A673 (cell line): Measurements from ENCODE around the gene PRG2. TPM values are rescaled to one million over a fixed set of nuclear protein-coding genes. Genes with fewer than 3 reads are reported as not detected.

ENCODE experiments used
- BruUV-seq: library from RNA; stranded (reverse); fragments of 400-500 nt; replicated peaks from 2 replicates; lab custom pipeline; 2021; lab: Mats Ljungman, UMichigan
- CTCF ChIA-PET: fragments of 300-600 bp; sonication (Branson Sonifier 250); formaldehyde crosslinking; loops from one replicate; lab custom pipeline; 2022; ENCODE audit warnings: antibody characterized with exemption; lab: Charles Lee
- POLR2A ChIA-PET: fragments of 300-600 bp; sonication (Branson Sonifier 250); formaldehyde crosslinking; loops from one replicate; lab custom pipeline; 2022; ENCODE audit warnings: antibody characterized with exemption; ENCODE audit not compliant: low non-redundant PET; lab: Charles Lee
- DNase-seq: peaks from one replicate; pipeline ENCODE4 v3.0.0-alpha.2; 2015; ENCODE audit warnings: low spot score
- H3K27ac ChIP-seq: fragments of 200-600 bp; sonication (generic); 2 replicates; pipeline ENCODE4 v1.5.1; 2016; ENCODE audit warnings: mixed run types, low read depth, mild to moderate bottlenecking, mixed read lengths, antibody characterized with exemption, low read length; ENCODE audit not compliant: poor library complexity, severe bottlenecking
- H3K27me3 ChIP-seq: fragments of 200-600 bp; sonication (generic); replicated peaks from 2 replicates; pipeline ENCODE4 v1.6.1; 2017; ENCODE audit warnings: mixed run types, low read depth, mild to moderate bottlenecking, mixed read lengths, antibody characterized with exemption, low read length; ENCODE audit not compliant: insufficient read depth, poor library complexity
- H3K36me3 ChIP-seq: fragments of 200-600 bp; sonication (generic); 2 replicates; pipeline ENCODE4 v1.6.1; 2016; ENCODE audit warnings: mixed run types, mild to moderate bottlenecking, mixed read lengths, antibody characterized with exemption, low read length; ENCODE audit not compliant: insufficient read depth, poor library complexity, severe bottlenecking
- H3K4me1 ChIP-seq: fragments of 200-600 bp; sonication (generic); 2 replicates; pipeline ENCODE4 v1.6.1; 2017; ENCODE audit warnings: mixed run types, mild to moderate bottlenecking, mixed read lengths, antibody characterized with exemption, low read length; ENCODE audit not compliant: insufficient read depth, poor library complexity, severe bottlenecking
- H3K4me3 ChIP-seq: fragments of 200-600 bp; sonication (generic); 2 replicates; pipeline ENCODE4 v1.5.1; 2016; ENCODE audit warnings: low read depth, mixed run types, mild to moderate bottlenecking, mixed read lengths, low read length; ENCODE audit not compliant: poor library complexity, severe bottlenecking
- H3K9me3 ChIP-seq: fragments of 200-600 bp; sonication (generic); 2 replicates; pipeline ENCODE4 v1.6.1; 2016; ENCODE audit warnings: mixed run types, low read depth, mild to moderate bottlenecking, mixed read lengths, antibody characterized with exemption, low read length; ENCODE audit not compliant: poor library complexity, severe bottlenecking
- CTCF ChIP-seq: fragments of 300-800, 200-600 bp; sonication (generic); conservative IDR thresholded peaks from 2 replicates; pipeline ENCODE4 v1.5.1; 2017; ENCODE audit warnings: low read depth, mild to moderate bottlenecking, antibody characterized with exemption, low read length, moderate library complexity, mixed read lengths
- EZH2 ChIP-seq: fragments of 200-600 bp; sonication (generic); IDR thresholded peaks from 2 replicates; pipeline ENCODE4 v1.6.1; 2017; ENCODE audit warnings: borderline replicate concordance, low read depth, mild to moderate bottlenecking, mixed read lengths, antibody characterized with exemption, low read length; ENCODE audit not compliant: poor library complexity, severe bottlenecking
- intact Hi-C: fragments of 100-400 bp; cut with micrococcal nuclease; formaldehyde crosslinking; loops from one replicate; pipeline ENCODE4 v1.10.0; 2022; ENCODE audit not compliant: unreplicated experiment
- total RNA-seq: library from RNA; stranded (reverse); gene quantifications from 2 replicates; pipeline ENCODE4 v1.2.3, GENCODE V29; 2021

The PRG2 gene
- total RNA-seq, 1 experiment from 2014 or later, result not detected

GRCh38 chr11:57368106-57368844 is 22.2 kb downstream of the PRG2 start:
- Histone ChIP-seq H3K9me3 (no peaks in the 10 kb centered on the region), H3K27me3 (no peaks in the 10 kb centered on the region), H3K27ac (no peak overlapping the region), H3K4me3 (no peak overlapping the region), H3K36me3 (no peaks in the 10 kb centered on the region), H3K4me1 (no peaks in the 10 kb centered on the region)
- TF ChIP-seq CTCF (no peak), EZH2 (no peak)
- no peak for DNase-seq
- ChIA-PET CTCF (no interaction called here), POLR2A (no interaction called here)
- no TSS peak for BruUV-seq
- intact Hi-C loops, result no loop called here

GRCh38 chr11:57364851-57365660 is 25.4 kb downstream of the PRG2 start:
- H3K4me1 ChIP-seq, result no peaks in the 10 kb centered on the region
- no peak for DNase-seq
- peaks cover 3% of the 10 kb centered on the region for H3K27me3 ChIP-seq
- intact Hi-C loops, result no loop called here
- H3K4me3 ChIP-seq, result no peak overlapping the region
- no peak overlapping the region for H3K27ac ChIP-seq
- ChIA-PET POLR2A (interaction anchor here (0.6 kb wide), 1 partner anchor 343 kb away, joined by 5 read pairs; no protein-coding TSS in a partner anchor), CTCF (no interaction called here)
- TF ChIP-seq CTCF, result no peak
- no peak for TF ChIP-seq EZH2
- no TSS peak for BruUV-seq
- no peaks in the 10 kb centered on the region for H3K36me3 ChIP-seq
- H3K9me3 ChIP-seq, result no peaks in the 10 kb centered on the region

- BruUV-seq, result no TSS peak
- Histone ChIP-seq H3K9me3 (no peaks in the 10 kb centered on the region), H3K36me3 (no peaks in the 10 kb centered on the region), H3K27me3 (peaks cover 3% of the 10 kb centered on the region), H3K4me1 (no peaks in the 10 kb centered on the region), H3K27ac (no peak overlapping the region), H3K4me3 (no peak overlapping the region)
- ChIA-PET POLR2A (no interaction called here), CTCF (interaction anchor here (0.6 kb wide), 1 partner anchor 278 kb away, joined by 3 read pairs; no protein-coding TSS in a partner anchor)
- DNase-seq, result no peak
- intact Hi-C loops, result no loop called here
- no peak for TF ChIP-seq CTCF
- TF ChIP-seq EZH2, result no peak
These were observed 27.0 kb downstream of the PRG2 start for GRCh38 chr11:57363131-57364080.
